Natural killer cell (primary cell): ENCODE data around the gene TCTN3. TPM values are rescaled to one million over a fixed set of nuclear protein-coding genes. Genes with fewer than 3 reads are reported as not detected.

Experiments used
- ATAC-seq, 3 donors: fragments of 150-1000 bp in 2 of 3; fragments of 200-7000 bp in 1 of 3; cut with Tn5 transposase; 1 replicate in 1 of 3; 2 replicates in 2 of 3; pipeline ENCODE4 v1.10.0; 2021; ENCODE audit warnings: mild to moderate bottlenecking in 2 of 3, moderate library complexity in 2 of 3
- DNase-seq, 2 donors: peaks; one replicate each; pipeline versions ENCODE4 v3.0.0 to v3.0.0-alpha.2; 2013 to 2021; ENCODE audit warnings: mixed read lengths in 1 of 2
- H3K27ac ChIP-seq: one replicate; pipeline ENCODE4 v1.5.1; 2013; ENCODE audit warnings: mild to moderate bottlenecking, low read length
- H3K27me3 ChIP-seq: one replicate; pipeline ENCODE4 v1.6.1; 2013; ENCODE audit warnings: low read length; ENCODE audit not compliant: control insufficient read depth, insufficient read depth
- H3K36me3 ChIP-seq: one replicate; pipeline ENCODE4 v1.6.1; 2013; ENCODE audit warnings: low read length; ENCODE audit not compliant: control insufficient read depth, insufficient read depth
- H3K4me1 ChIP-seq: one replicate; pipeline ENCODE4 v1.6.1; 2013; ENCODE audit warnings: low read length; ENCODE audit not compliant: control insufficient read depth, insufficient read depth
- H3K4me3 ChIP-seq: one replicate; pipeline ENCODE4 v1.5.1; 2013; ENCODE audit warnings: low read length
- H3K9me3 ChIP-seq: one replicate; pipeline ENCODE4 v1.6.1; 2013; ENCODE audit warnings: low read length; ENCODE audit not compliant: control insufficient read depth, insufficient read depth
- H3K27ac Mint-ChIP-seq, 2 donors: one replicate each; pipeline ENCODE4 v1.8.0; 2022; ENCODE audit warnings: mild to moderate bottlenecking in 2 of 2, mixed read lengths in 2 of 2, moderate library complexity in 1 of 2
- H3K27me3 Mint-ChIP-seq, 2 donors: one replicate each; pipeline ENCODE4 v1.8.0; 2022; ENCODE audit warnings: low read depth in 2 of 2, mixed read lengths in 2 of 2
- H3K36me3 Mint-ChIP-seq: one replicate; pipeline ENCODE4 v1.8.0; 2022; ENCODE audit warnings: mixed read lengths
- H3K4me1 Mint-ChIP-seq, 2 donors: one replicate each; pipeline ENCODE4 v1.8.0; 2022; ENCODE audit warnings: mixed read lengths in 2 of 2
- H3K4me3 Mint-ChIP-seq: one replicate; pipeline ENCODE4 v1.8.0; 2022; ENCODE audit warnings: mild to moderate bottlenecking, moderate library complexity, mixed read lengths
- H3K9me3 Mint-ChIP-seq, 2 donors: one replicate each; pipeline ENCODE4 v1.8.0; 2022; ENCODE audit warnings: mixed read lengths in 2 of 2
- WGBS: methylation state at CpG from one replicate; pipeline ENCODE4 v1.1.7; 2013; ENCODE audit warnings: missing lambda C conversion rate; ENCODE audit not compliant: insufficient coverage; 5-methylcytosine and 5-hydroxymethylcytosine counted together
- intact Hi-C: fragments of 100-400 bp; cut with micrococcal nuclease; formaldehyde crosslinking; loops from one replicate; pipeline ENCODE4 v1.14.2; 2022
- total RNA-seq, 4 donors: library from RNA; stranded (reverse); fragments of 120-200 nt in 1 of 4; gene quantifications; one replicate each; pipeline versions ENCODE4 v1.2.3 to v1.2.4, GENCODE V29; 2013 to 2022
- TF ChIP-seq, protein P1 (sequence below): fragments of 200-600 bp; IDR thresholded peaks from one replicate; pipeline ENCODE4 v1.8.0; 2022; ENCODE audit warnings: antibody characterized with exemption

TCTN3 gene
- total RNA-seq, 3 donors from 2014 or later (not counting 1 experiment from before 2014, with no cell fraction given), result 15.3 to 20.6 (median 15.8) TPM

DNA sequence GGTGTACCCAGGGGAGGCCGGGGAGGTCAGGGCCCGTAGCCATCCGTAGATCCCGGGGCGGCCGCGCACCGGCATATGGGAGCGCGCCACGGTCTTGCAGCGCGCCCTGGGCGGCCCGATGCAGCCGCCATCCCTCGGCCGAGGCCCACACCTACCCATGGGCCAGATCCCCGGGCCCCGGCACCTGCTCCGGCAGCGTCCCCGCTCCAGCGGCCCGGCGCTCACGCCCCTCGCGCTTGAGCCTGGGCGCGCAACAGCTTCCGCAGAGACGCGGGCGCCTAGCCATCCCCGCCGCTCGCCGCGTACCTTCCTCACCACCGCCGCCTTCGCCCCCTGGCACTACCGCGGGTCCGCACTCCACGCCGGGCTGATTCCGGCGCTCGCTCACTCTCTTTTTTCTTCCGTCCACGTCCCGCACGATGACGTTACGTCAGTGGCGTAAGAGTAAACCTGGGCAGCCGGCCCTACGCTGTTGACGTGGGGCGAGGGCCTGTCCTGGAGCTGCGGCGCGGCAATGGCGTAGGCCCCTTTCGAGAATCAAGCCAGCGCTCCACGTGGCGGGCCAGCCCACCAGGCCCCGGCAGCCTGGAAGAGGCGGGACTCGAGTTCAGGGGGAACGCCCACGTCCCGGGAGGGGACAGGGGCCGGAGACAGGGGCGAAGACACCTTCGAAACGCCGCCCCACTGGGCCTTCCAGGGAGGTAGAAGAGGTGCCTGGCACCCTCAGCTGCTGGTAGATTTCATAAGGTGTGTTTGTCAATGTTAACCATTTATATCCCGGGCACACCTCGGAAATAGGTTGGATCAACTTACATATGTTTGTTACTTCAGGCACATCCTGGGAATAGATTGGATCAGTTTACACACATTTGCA lies 37.2 kb downstream of the TCTN3 start, which contains the start of gene ALDH18A1:
Gene ALDH18A1, minus strand, starts transcription at position 421 of the 874 bp plus-strand sequence. CDS start 3,334 bp downstream, outside the sequence.
- Mint-ChIP-seq H3K36me3 (peaks cover 4% of the 10 kb centered on the region), H3K4me1 (peaks cover 21 to 24% of the 10 kb centered on the region in 2 donors), H3K4me3 (peak within 1 kb of the TSS; percentile 99), H3K27ac (peak within 1 kb of the TSS; percentile 87 to 88), H3K9me3 (no peaks in the 10 kb centered on the region), H3K27me3 (no peaks in the 10 kb centered on the region)
- H3K27me3 ChIP-seq, result no peaks in the 10 kb centered on the region
- peak within 1 kb of the TSS; percentile 49 for H3K27ac ChIP-seq
- DNase-seq (peak; percentile 84 to 95), ATAC-seq (peak; percentile 93 to 96 (median 95))
- H3K36me3 ChIP-seq, result peaks cover 10% of the 10 kb centered on the region
- TF ChIP-seq, protein P1, sequence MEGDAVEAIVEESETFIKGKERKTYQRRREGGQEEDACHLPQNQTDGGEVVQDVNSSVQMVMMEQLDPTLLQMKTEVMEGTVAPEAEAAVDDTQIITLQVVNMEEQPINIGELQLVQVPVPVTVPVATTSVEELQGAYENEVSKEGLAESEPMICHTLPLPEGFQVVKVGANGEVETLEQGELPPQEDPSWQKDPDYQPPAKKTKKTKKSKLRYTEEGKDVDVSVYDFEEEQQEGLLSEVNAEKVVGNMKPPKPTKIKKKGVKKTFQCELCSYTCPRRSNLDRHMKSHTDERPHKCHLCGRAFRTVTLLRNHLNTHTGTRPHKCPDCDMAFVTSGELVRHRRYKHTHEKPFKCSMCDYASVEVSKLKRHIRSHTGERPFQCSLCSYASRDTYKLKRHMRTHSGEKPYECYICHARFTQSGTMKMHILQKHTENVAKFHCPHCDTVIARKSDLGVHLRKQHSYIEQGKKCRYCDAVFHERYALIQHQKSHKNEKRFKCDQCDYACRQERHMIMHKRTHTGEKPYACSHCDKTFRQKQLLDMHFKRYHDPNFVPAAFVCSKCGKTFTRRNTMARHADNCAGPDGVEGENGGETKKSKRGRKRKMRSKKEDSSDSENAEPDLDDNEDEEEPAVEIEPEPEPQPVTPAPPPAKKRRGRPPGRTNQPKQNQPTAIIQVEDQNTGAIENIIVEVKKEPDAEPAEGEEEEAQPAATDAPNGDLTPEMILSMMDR, result no peak
- intact Hi-C loops, result loop anchor here (2.0 kb wide), 1 partner anchor 38 kb away; no protein-coding TSS in a partner anchor
- peak within 1 kb of the TSS; percentile 49 for H3K4me3 ChIP-seq
- H3K9me3 ChIP-seq, result no peaks in the 10 kb centered on the region
- under 1% methylated on average over 83 of the region's 83 CpGs for WGBS
- peaks cover 18% of the 10 kb centered on the region for H3K4me1 ChIP-seq

DNA sequence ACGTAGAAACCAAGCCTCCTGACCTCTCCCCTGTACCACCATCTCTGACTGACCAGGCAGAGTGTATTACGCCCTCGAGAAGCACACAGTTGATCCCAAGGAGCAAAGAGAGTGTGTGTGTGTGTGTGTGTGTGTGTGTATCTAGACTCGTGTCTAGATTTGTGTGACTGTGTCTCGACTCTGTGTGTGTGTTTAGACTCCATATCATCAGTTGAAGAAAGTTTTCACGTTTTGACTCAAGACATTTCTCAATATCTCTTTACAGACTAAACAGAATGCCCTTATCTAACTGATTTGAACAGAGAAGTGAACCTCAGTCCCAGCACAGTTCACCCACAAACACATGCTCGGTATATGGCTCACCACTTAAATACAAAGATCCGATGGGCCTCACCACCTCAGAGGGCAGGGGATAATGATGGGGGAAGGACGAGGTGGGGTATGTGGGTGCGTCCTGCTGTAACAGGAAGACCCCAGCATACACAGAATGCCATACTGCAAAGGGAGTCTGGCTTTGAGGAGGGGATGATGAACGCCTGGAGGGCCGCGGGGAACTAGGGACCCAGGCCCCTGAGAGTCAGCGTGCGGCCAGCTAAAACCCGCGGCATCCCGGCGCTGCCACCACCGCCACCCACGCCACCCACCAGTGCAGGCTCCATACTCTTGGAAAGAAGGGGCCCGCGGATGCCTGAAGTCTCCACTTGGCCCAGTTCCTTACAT lies 38.0 kb downstream of the TCTN3 start:
- Histone ChIP-seq H3K9me3 (no peaks in the 10 kb centered on the region), H3K4me3 (peak overlapping the region; percentile 49), H3K36me3 (peaks cover 11% of the 10 kb centered on the region), H3K27ac (no peak overlapping the region), H3K27me3 (no peaks in the 10 kb centered on the region), H3K4me1 (peaks cover 18% of the 10 kb centered on the region)
- intact Hi-C loops, result loop anchor here (2.0 kb wide), 1 partner anchor 39 kb away; no protein-coding TSS in a partner anchor
- Mint-ChIP-seq H3K36me3 (peaks cover 12% of the 10 kb centered on the region), H3K9me3 (peaks cover 2 to 5% of the 10 kb centered on the region in 2 donors), H3K4me3 (peak overlapping the region; percentile 99), H3K4me1 (peaks cover 21 to 24% of the 10 kb centered on the region in 2 donors), H3K27me3 (no peaks in the 10 kb centered on the region), H3K27ac (peak overlapping the region; percentile 87 to 88)
- ATAC-seq (no peak), DNase-seq (peak in 1 of 2 donors; percentile 38)
- TF ChIP-seq, protein P1, result no peak
- 17% methylated on average over 21 of the region's 23 CpGs for WGBS

DNA sequence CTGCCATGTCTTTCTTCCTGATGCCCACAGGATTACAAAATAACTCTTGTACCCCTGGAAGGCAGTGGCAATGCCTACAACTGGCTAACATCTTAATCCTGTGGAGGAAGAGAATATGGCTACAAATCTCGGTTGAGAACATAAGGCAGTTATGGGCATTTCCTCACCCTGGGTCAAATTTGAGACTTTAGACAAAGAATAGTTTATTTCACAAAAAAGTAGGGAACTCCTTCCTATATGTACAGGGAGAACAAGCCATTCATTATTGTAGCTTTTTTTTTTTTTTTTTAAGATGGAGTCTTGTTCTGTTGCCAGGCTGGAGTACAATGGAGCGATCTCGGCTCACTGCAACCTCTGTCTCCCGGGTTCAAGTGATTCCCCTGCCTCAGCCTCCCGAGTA lies 39.8 kb downstream of the TCTN3 start:
- Histone ChIP-seq H3K4me3 (no peak overlapping the region), H3K36me3 (peaks cover 11% of the 10 kb centered on the region), H3K27ac (no peak overlapping the region), H3K27me3 (no peaks in the 10 kb centered on the region), H3K4me1 (peaks cover 18% of the 10 kb centered on the region), H3K9me3 (no peaks in the 10 kb centered on the region)
- TF ChIP-seq, protein P1, result no peak
- H3K9me3 Mint-ChIP-seq, result peaks cover 2 to 5% of the 10 kb centered on the region in 2 donors
- WGBS, result 100% methylated on average over 5 of the region's 5 CpGs
- DNase-seq (no peak), ATAC-seq (no peak)
- H3K27ac Mint-ChIP-seq, result peak overlapping the region in 1 of 2 donors; percentile 40
- H3K4me3 Mint-ChIP-seq, result no peak overlapping the region
- intact Hi-C loops, result no loop called here
- H3K4me1 Mint-ChIP-seq, result peaks cover 21 to 24% of the 10 kb centered on the region in 2 donors
- H3K27me3 Mint-ChIP-seq, result no peaks in the 10 kb centered on the region
- peaks cover 18% of the 10 kb centered on the region for H3K36me3 Mint-ChIP-seq
